ENCODE results near the gene GFOD2.

GRCh38 chr16:67699265-67699664 lies 19.9 kb downstream of the GFOD2 start:
- TF ChIP-seq CTCF (IDR thresholded peaks at IDR 0.05): no peak
- no peak for TF ChIP-seq POLR2A (IDR thresholded peaks at IDR 0.05)
